GM12801 (cell line): ENCODE results near the gene SLC7A8.

Source experiments
- TF ChIP-seq, protein P1 (sequence below): IDR thresholded peaks from one replicate; pipeline ENCODE4 v1.5.1; 2011; ENCODE audit warnings: control low read depth; ENCODE audit not compliant: insufficient read length; ENCODE audit errors: extremely low read depth

The SLC7A8 gene

DNA sequence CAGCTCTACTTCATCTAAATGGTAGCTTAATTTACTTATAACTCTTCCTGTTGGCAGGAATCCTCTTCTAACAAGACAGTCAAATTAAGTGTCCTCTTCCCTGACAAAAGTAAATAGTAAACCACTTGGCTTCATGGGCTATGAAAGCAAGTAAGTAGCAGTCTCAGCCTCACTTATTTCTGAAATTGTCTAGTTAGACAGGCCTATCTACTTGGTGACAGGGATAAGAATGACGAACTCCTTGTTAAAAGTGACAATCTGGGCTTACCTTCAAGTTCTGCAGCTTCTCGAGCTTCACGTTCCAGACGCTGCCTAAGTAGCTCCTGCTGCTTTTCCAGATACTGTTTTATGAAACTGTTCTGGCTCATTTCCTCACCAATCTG, 93.2 kb downstream of the SLC7A8 start:
- TF ChIP-seq, protein P1, sequence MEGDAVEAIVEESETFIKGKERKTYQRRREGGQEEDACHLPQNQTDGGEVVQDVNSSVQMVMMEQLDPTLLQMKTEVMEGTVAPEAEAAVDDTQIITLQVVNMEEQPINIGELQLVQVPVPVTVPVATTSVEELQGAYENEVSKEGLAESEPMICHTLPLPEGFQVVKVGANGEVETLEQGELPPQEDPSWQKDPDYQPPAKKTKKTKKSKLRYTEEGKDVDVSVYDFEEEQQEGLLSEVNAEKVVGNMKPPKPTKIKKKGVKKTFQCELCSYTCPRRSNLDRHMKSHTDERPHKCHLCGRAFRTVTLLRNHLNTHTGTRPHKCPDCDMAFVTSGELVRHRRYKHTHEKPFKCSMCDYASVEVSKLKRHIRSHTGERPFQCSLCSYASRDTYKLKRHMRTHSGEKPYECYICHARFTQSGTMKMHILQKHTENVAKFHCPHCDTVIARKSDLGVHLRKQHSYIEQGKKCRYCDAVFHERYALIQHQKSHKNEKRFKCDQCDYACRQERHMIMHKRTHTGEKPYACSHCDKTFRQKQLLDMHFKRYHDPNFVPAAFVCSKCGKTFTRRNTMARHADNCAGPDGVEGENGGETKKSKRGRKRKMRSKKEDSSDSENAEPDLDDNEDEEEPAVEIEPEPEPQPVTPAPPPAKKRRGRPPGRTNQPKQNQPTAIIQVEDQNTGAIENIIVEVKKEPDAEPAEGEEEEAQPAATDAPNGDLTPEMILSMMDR: no peak

DNA sequence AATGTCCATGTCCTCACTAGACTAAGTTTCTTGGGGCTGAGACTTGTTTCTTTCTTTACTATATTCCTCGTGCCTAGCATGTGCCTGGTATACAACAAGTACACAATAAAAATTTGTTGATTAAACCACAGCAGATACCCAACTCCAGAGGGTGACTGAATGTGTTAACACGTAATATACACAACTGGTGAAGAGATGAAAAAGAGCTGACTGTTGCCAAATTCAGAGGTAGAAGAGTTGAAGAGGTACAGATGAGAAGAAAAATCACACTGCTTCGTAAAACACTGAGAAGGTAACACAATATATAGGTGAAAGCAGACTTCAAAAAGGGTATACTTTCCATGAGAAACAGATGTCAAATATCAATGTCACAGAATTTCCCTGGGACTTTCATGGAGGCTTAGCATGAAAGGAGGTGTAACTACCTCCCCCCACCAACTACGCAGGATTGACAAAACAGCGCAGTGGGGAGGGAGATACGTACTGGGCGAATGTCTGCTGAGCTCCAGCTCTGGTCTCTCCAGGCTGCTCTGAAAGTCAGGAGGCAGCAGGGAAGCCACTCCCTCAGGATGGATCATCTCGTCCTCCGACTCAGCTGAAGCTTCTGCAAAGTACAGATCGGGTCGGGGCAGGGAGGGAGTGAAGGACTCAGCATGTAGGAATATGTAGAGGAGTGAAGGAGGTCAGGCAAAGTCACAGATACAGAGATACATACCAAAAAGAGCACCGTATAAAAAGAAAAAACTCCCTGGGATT, 93.8 kb downstream of the SLC7A8 start:
- TF ChIP-seq, protein P1: no peak

DNA sequence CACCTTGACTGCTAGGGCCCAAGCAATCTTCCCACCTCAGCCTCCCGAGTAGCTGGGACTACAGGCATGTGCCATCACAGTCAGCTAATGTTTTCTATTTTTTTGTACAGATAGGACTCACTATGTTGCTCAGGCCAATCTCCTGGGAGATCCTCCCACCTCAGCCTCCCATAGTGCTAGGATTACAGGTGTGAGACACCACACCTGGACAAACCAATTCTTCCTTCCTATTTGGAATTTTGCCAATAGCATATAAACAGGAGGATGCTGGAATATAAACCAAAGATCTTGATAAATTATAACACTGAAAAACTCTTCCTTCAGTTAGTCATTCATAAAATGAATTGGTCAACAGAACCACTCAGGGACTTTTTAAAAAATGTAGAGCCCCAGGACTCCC, 96.9 kb downstream of the SLC7A8 start:
- TF ChIP-seq, protein P1: no peak

DNA sequence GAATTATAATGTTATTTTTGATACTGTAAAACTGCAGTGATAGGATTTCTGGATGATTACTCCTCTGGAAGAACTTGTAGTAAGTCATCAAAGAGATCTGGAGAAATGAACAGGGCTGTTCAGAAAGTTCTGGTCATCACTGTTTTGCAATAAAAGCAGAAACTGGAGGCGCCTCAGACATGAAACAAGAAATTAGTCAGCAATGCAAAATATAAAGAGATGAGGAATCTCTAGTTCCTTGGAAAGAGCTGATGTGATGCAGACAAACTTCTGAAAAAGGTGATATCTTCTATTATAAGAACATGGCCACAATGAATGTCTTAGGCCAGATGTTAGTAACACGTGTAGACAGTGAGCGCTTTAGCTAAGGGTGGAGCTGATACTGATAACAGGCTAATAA, 98.0 kb downstream of the SLC7A8 start:
- TF ChIP-seq, protein P1: no peak

DNA sequence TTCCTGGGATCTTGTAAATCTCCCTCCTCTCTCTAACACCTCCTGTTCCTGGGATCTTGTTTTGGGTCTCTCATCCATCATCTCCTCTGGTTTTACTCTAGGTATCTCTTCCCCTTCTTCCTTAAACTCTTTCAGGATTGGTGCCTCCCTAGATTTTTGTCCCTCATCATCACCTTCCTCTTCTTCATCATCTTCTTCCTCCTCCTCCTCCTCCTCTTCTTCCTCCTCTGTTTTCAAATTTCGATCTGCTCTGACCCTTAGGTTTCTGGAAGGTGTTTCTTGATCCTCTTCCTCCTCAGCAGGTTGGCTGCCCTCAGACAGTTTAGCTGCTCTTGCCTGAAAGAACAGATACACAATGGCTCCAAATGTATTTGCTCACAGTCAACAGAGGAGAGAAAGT, 103.0 kb downstream of the SLC7A8 start:
- TF ChIP-seq, protein P1: no peak

DNA sequence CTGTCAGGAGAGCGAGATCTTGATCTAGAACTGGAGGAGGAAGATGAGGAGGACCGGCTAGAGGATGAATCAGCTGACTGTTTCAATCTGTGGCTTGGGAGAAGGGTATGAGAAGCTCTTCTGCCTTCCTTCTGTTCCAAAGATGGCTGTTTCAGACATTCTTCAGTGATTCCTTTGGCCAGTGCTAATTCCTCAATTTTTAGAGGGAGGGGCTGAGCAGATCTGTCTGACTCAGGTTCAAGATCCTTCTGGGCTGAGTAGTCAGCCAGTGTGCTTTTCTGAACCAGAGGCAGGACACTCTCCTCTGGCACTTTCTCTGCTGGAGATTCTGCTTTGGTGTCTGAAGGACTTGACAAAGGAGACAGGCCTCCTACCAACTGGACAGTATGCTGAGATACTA, 103.7 kb downstream of the SLC7A8 start:
- TF ChIP-seq, protein P1: no peak

DNA sequence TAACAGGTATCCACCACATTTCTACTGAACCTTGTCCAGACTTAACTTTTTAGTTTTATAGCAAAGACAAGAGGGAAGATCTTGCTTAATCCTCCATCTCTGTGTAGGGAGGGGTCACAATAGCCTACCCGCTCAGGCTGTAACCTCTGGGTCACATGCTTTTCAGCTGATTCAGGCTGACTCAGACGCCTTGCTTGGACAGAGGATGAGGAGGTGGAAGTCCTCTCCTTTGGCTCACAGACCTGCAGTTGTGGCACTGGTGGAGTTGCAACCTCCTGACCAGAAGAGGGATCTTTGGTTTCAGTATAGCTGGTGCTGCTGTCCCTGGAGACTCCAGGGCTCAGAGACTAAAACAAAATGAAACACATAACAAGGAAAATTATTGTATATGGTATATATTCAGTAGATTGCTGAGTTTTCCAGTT, 104.8 kb downstream of the SLC7A8 start:
- TF ChIP-seq, protein P1: no peak
